Measurements from ENCODE around the gene SLC35G3.

DNA sequence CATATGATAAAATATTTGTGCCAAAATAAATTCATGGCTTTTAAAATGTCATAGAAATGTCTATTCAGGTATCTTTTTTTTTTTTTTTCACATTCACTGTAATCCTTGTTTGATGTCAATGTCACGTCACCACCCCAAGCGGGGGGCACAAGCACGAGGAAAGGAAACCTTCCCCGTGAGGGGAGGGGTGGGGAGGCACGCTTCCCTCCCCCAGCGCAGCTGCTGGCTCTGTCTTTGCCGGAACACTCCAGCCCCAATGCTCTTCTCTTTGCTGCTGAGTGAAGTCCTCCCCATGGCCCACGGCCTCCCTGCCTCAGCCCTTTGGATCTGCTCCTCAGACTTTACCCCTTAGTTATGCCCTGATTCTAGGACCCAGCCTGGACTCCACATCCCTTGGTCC is 1.5 kb downstream of the SLC35G3 start:
- TF ChIP-seq POLR2A (IDR thresholded peaks at IDR 0.05; ENCODE audit: low read length) (no peak), GATA1 (IDR thresholded peaks at IDR 0.05; ENCODE audit: low read depth, low read length) (no peak)
